ENCODE results near the gene EVI2A. TPM values are rescaled to one million over a fixed set of nuclear protein-coding genes. Genes with fewer than 3 reads are reported as not detected.

The EVI2A gene
- total RNA-seq, 4 donors from 2014 or later = 2.5 to 10.6 (median 4.3) TPM

DNA sequence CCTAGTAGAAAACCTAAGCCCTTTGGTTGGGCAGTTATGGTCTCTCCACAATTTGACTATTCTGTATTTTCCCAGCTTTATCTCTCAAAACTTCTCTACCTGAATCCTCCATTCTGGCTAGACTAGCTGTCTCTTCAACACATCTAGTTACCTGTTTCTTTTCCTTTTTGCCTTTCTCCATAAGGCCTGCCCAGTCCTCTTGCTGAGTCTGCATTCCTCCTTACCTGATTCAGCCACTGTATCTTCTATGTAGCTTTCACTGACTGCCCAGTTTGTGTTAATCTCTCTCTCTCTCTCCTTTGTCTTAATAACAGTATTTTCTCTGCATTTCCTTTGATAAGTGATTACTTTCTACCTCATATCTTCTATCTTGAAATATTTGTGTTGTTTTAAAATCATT lies 2.1 kb upstream of the EVI2A start:
- intact Hi-C loops (cut with DNase I) = no loop called here
- Histone ChIP-seq H3K4me1 (no peaks in the 10 kb centered on the region), H3K9me3 (no peaks in the 10 kb centered on the region), H3K4me3 (no peak overlapping the region), H3K27ac (replicated peaks in 1 of 4) (no peak overlapping the region), H3K27me3 (no peaks in the 10 kb centered on the region), H3K36me3 (peaks cover 0 to 27% (median 17%) of the 10 kb centered on the region in 4 donors)
- no peak for DNase-seq (ENCODE audit: extremely low spot score)
- TF ChIP-seq POLR2A (IDR thresholded peaks at IDR 0.05; ENCODE audit: low read depth) (no peak), POLR2AphosphoS5 (IDR thresholded peaks at IDR 0.05) (no peak), EP300 (IDR thresholded peaks at IDR 0.05) (no peak)
- TF ChIP-seq, protein P1, sequence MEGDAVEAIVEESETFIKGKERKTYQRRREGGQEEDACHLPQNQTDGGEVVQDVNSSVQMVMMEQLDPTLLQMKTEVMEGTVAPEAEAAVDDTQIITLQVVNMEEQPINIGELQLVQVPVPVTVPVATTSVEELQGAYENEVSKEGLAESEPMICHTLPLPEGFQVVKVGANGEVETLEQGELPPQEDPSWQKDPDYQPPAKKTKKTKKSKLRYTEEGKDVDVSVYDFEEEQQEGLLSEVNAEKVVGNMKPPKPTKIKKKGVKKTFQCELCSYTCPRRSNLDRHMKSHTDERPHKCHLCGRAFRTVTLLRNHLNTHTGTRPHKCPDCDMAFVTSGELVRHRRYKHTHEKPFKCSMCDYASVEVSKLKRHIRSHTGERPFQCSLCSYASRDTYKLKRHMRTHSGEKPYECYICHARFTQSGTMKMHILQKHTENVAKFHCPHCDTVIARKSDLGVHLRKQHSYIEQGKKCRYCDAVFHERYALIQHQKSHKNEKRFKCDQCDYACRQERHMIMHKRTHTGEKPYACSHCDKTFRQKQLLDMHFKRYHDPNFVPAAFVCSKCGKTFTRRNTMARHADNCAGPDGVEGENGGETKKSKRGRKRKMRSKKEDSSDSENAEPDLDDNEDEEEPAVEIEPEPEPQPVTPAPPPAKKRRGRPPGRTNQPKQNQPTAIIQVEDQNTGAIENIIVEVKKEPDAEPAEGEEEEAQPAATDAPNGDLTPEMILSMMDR (IDR thresholded peaks at IDR 0.05) = no peak

DNA sequence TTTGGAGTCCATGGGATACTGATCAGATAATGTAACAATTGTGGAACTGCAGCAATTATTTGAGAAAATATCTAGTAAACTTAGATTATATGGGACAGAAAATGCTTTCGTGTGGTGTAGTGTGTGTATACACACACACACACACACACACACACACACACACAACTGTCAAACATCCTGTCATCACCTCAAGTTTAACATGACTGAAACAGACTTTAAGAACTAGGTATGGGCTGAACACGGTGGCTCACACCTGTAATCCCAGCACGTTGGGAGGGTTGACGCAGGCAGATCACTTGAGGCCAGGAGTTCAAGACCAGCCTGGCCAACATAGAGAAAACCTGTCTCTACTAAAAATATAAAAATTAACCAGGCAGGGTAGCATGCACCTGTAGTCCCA lies 544 bp upstream of the EVI2A start:
- DNase-seq (ENCODE audit: extremely low spot score) = no peak
- 90% methylated on average over 4 of the region's 4 CpGs for WGBS
- intact Hi-C loops (cut with DNase I) = no loop called here

DNA sequence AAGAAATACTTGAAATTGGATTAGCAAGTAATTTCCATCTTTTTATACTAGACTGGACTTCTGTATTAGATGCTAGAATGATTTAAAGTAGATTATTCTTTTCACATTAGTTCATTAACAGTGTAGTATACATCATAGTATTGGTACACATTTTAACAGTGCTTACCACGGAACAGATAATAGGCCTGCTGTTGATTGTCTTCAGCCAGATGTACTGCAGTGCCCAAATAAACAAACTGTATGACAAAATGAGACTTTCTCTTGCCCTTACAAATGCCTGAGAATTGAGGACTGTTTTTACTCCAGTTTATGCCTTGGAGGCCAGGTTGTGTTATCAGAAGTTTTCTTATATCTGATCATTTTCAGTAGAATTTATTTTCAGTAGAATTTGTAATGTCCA lies 631 bp downstream of the EVI2A start:
- TF ChIP-seq, protein P1 (IDR thresholded peaks at IDR 0.05) = no peak
- WGBS = 63% methylated on average over 1 of the region's 1 CpG
- Histone ChIP-seq H3K27ac (replicated peaks in 1 of 4) (no peak overlapping the region), H3K4me3 (peak overlapping the region; percentile 3 to 26 (median 12)), H3K27me3 (no peaks in the 10 kb centered on the region), H3K36me3 (peaks cover 0 to 3% (median 2%) of the 10 kb centered on the region in 4 donors), H3K4me1 (no peaks in the 10 kb centered on the region), H3K9me3 (no peaks in the 10 kb centered on the region)
- intact Hi-C loops (cut with DNase I) = no loop called here
- no peak for DNase-seq (ENCODE audit: extremely low spot score)

More for the DNA sequence above, 544 bp upstream of the EVI2A start:
- TF ChIP-seq POLR2A (IDR thresholded peaks at IDR 0.05; ENCODE audit: low read depth) = no peak
- no peak for TF ChIP-seq EP300 (IDR thresholded peaks at IDR 0.05)
- TF ChIP-seq, protein P1 (IDR thresholded peaks at IDR 0.05) = no peak
- TF ChIP-seq POLR2AphosphoS5 (IDR thresholded peaks at IDR 0.05) = no peak
- H3K9me3 ChIP-seq = no peaks in the 10 kb centered on the region
- H3K27me3 ChIP-seq = no peaks in the 10 kb centered on the region
- no peak overlapping the region for H3K4me3 ChIP-seq
- H3K36me3 ChIP-seq = peaks cover 0 to 14% (median 13%) of the 10 kb centered on the region in 4 donors
- H3K4me1 ChIP-seq = no peaks in the 10 kb centered on the region
- H3K27ac ChIP-seq (replicated peaks in 1 of 4) = no peak overlapping the region

DNA sequence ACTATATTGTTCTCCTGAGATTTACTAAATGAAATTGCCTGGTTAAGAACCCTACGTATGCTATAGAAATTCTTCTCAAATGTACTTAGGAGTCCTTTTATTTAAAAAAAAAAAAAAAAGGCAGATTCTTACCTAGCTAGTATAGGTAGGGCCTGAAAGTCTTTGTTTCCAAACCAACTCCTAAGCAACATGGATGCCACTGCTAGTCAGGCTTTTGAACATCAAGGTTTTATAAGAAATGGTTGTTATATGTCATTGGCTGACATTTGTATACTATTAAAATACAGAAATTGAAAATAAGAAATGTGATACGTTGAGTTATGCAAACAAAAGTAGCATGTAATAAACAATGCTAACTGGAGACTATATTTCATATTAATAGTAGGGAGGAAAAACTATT lies 1.2 kb downstream of the EVI2A start:
- intact Hi-C loops (cut with DNase I) = no loop called here
- H3K4me1 ChIP-seq = no peaks in the 10 kb centered on the region
- no peak overlapping the region for H3K27ac ChIP-seq (replicated peaks in 1 of 4)
- H3K4me3 ChIP-seq = peak overlapping the region in 2 of 4 donors; percentile 21 to 26
- no peaks in the 10 kb centered on the region for H3K27me3 ChIP-seq
- 78% methylated on average over 2 of the region's 2 CpGs for WGBS
- no peak for TF ChIP-seq EP300 (IDR thresholded peaks at IDR 0.05)
- TF ChIP-seq, protein P1 (IDR thresholded peaks at IDR 0.05) = no peak
- no peak for TF ChIP-seq POLR2A (IDR thresholded peaks at IDR 0.05; ENCODE audit: low read depth)
- TF ChIP-seq POLR2AphosphoS5 (IDR thresholded peaks at IDR 0.05) = no peak
- no peaks in the 10 kb centered on the region for H3K36me3 ChIP-seq
- DNase-seq (ENCODE audit: extremely low spot score) = no peak
- H3K9me3 ChIP-seq = no peaks in the 10 kb centered on the region

All from esophagus muscularis mucosa (tissue), 4 donors.